Dedifferentiated amniotic fluid mesenchymal stem cell (primary cell): ENCODE data around the gene TACC2.
A peak's percentile ranks its signal among the peaks of the same experiment; 100 is the strongest.

Experiments
- DNase-seq: peaks from one replicate; pipeline ENCODE4 v3.0.0-alpha.2; 2016; ENCODE audit errors: extremely low spot score

The TACC2 gene

GRCh38 chr10:122251459-122252255 lies 262.7 kb downstream of the TACC2 start:
- DNase-seq = no peak

- DNase-seq = no peak
These were observed 263.8 kb downstream of the TACC2 start for GRCh38 chr10:122252805-122253204.

- no peak for DNase-seq
These were observed 264.6 kb downstream of the TACC2 start for GRCh38 chr10:122253605-122254004.

- no peak for DNase-seq
These were observed 265.9 kb downstream of the TACC2 start for GRCh38 chr10:122254831-122255230.

GRCh38 chr10:122255509-122256301 lies 266.7 kb downstream of the TACC2 start:
- DNase-seq = no peak

GRCh38 chr10:122257041-122257440 lies 268.1 kb downstream of the TACC2 start:
- no peak for DNase-seq

- peak; percentile 18 for DNase-seq
These were observed 269.4 kb downstream of the TACC2 start for GRCh38 chr10:122258136-122259074.

GRCh38 chr10:122259075-122259466 lies 270.1 kb downstream of the TACC2 start:
- DNase-seq = no peak

GRCh38 chr10:122261584-122261983 lies 272.6 kb downstream of the TACC2 start:
- DNase-seq = no peak

- peak; percentile 90 for DNase-seq
These were observed 275.0 kb downstream of the TACC2 start for GRCh38 chr10:122263971-122264370.

GRCh38 chr10:122264436-122264835 lies 275.5 kb downstream of the TACC2 start:
- no peak for DNase-seq

GRCh38 chr10:122264931-122265330 lies 276.0 kb downstream of the TACC2 start:
- no peak for DNase-seq

GRCh38 chr10:122265896-122266295 lies 276.9 kb downstream of the TACC2 start:
- no peak for DNase-seq

GRCh38 chr10:122267849-122268737 lies 279.1 kb downstream of the TACC2 start:
- DNase-seq = no peak

GRCh38 chr10:122269059-122269687 lies 280.2 kb downstream of the TACC2 start:
- no peak for DNase-seq

- no peak for DNase-seq
These were observed 282.1 kb downstream of the TACC2 start, which contains the start of gene BTBD16 for GRCh38 chr10:122271076-122271475. Gene BTBD16, plus strand, starts transcription at chr10:122271296. Its CDS starts 3,786 bp downstream, at chr10:122275082.

- no peak for DNase-seq
These were observed 285.1 kb downstream of the TACC2 start for GRCh38 chr10:122273966-122274545.

GRCh38 chr10:122276611-122277208 lies 287.7 kb downstream of the TACC2 start:
- DNase-seq = no peak

GRCh38 chr10:122277526-122278136 lies 288.7 kb downstream of the TACC2 start:
- DNase-seq = no peak
